ENCODE results near the gene NPSR1. TPM values are rescaled to one million over a fixed set of nuclear protein-coding genes. Genes with fewer than 3 reads are reported as not detected.
A peak's percentile ranks its signal among the peaks of the same experiment; 100 is the strongest.

Gene NPSR1
- polyA plus RNA-seq, 1 of the 3 experiments (the other 2 are of a cell fraction): not detected

DNA sequence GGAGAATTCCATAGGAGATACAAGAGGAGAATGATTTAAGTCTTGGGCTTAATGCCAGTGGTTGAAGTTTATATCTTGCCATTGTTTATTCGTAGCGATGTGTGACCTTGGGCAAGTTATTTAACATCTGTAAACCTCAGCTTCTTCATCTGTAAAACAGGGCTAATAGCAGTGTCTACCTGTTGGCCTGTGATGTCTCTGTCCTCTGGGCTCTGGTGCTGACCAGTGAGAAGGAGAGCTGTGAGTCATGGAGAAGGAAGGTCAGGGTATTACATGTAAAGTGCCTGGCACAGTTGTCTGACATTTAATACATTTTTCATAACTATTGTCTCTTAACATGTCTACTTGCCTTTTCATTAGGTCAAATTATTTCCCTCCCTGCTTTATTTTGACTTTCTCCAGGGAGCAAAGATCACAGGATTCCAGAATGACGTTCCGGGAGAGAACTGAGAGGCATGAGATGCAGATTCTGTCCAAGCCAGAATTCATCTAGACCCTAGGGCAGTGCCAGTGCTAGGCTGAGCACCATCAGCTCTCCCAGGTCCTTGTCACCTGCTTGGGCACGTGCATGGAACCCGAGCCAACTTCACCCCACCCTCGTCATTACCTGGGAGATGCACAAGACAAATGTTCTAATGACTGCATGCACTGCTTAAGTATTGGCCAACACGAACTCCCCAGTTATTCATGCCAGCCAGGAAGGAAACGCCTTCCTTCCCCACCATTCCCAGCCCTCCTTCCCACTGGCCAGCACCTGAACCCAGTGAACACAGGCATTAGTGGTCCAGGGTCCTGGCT is 191.3 kb downstream of the NPSR1 start:
- Histone ChIP-seq H4K20me1 (ENCODE audit: insufficient read depth) (no peaks in the 10 kb centered on the region), H3K4me1 (ENCODE audit: control insufficient read depth in 1 of 2, insufficient read depth in 2 of 2, low read depth in 1 of 2, low read length in 1 of 2) (no peaks in the 10 kb centered on the region; a peak in 1 of 4 replicates), H3K79me2 (ENCODE audit: insufficient read depth) (no peaks in the 10 kb centered on the region), H3F3A (replicated peaks; ENCODE audit: insufficient read depth) (no peaks in the 10 kb centered on the region), H3K36me3 (replicated peaks in 1 of 2; ENCODE audit: control insufficient read depth in 1 of 2, insufficient read depth in 2 of 2, low read length in 1 of 2) (no peaks in the 10 kb centered on the region), H3K27ac (ENCODE audit: low read depth in 2 of 2, low read length in 1 of 2) (no peak overlapping the region), H2AFZ (ENCODE audit: low read depth) (no peak overlapping the region), H3K4me3 (ENCODE audit: low read depth in 2 of 2, low read length in 1 of 2) (no peak overlapping the region), H3K9ac (no peak overlapping the region), H3K9me3 (no peaks in the 10 kb centered on the region), H3K27me3 (ENCODE audit: insufficient read depth) (no peaks in the 10 kb centered on the region), H3K4me2 (no peak overlapping the region), H3K9me2 (no peaks in the 10 kb centered on the region)
- TF ChIP-seq RFX5 (IDR thresholded peaks at IDR 0.05; ENCODE audit: low read length) (no peak), CHD2 (IDR thresholded peaks at IDR 0.05; ENCODE audit: low read length, partially characterized antibody) (no peak), RAD21 (IDR thresholded peaks at IDR 0.05; ENCODE audit: low read length) (no peak), EZH2phosphoT487 (IDR thresholded peaks at IDR 0.05; ENCODE audit: borderline replicate concordance, low read depth) (no peak), FOSL2 (IDR thresholded peaks at IDR 0.05; ENCODE audit: borderline replicate concordance, low read depth) (0 out of 2 replicates have a peak, but pooled peaks have one; percentile 10), FOXJ3 (CRISPR knock-in tag; IDR thresholded peaks at IDR 0.05) (no peak)
- TF ChIP-seq, protein P1, sequence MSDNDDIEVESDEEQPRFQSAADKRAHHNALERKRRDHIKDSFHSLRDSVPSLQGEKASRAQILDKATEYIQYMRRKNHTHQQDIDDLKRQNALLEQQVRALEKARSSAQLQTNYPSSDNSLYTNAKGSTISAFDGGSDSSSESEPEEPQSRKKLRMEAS (IDR thresholded peaks at IDR 0.05; ENCODE audit: low read depth): no peak
- TF ChIP-seq, protein P2, sequence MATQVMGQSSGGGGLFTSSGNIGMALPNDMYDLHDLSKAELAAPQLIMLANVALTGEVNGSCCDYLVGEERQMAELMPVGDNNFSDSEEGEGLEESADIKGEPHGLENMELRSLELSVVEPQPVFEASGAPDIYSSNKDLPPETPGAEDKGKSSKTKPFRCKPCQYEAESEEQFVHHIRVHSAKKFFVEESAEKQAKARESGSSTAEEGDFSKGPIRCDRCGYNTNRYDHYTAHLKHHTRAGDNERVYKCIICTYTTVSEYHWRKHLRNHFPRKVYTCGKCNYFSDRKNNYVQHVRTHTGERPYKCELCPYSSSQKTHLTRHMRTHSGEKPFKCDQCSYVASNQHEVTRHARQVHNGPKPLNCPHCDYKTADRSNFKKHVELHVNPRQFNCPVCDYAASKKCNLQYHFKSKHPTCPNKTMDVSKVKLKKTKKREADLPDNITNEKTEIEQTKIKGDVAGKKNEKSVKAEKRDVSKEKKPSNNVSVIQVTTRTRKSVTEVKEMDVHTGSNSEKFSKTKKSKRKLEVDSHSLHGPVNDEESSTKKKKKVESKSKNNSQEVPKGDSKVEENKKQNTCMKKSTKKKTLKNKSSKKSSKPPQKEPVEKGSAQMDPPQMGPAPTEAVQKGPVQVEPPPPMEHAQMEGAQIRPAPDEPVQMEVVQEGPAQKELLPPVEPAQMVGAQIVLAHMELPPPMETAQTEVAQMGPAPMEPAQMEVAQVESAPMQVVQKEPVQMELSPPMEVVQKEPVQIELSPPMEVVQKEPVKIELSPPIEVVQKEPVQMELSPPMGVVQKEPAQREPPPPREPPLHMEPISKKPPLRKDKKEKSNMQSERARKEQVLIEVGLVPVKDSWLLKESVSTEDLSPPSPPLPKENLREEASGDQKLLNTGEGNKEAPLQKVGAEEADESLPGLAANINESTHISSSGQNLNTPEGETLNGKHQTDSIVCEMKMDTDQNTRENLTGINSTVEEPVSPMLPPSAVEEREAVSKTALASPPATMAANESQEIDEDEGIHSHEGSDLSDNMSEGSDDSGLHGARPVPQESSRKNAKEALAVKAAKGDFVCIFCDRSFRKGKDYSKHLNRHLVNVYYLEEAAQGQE (IDR thresholded peaks at IDR 0.05; ENCODE audit: low read depth, low read length): peak; percentile 95
- DNase-seq: no peak
- 30% methylated on average over 9 of the region's 9 CpGs for WGBS (ENCODE audit: low lambda C conversion rate)
- ChIA-PET POLR2A (no interaction called here), CTCF (interaction anchor here (0.7 to 1.5 kb wide), 2 partner anchors 26 to 67 kb away, joined by 3 to 4 read pairs; no protein-coding TSS in a partner anchor)

DNA sequence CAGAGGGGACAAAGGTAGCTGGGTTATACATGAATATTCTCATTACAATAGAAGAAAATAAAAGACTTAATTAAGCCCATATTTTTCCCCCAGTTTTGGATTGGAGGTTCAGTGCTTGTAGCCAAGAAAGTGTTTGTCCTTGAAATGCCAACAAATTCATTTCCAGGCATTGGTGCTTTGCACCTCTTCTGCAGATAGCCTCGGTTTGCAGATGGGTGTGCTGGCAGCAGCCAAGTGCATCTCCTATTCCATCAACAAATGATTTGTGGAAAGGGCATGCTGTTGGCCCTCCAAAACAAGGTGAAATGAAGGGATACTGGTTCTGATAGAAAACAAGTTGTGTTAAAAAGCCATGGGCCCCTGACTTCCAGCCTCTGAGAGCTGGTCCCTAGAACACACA is 192.0 kb downstream of the NPSR1 start:
- Histone ChIP-seq H3K36me3 (replicated peaks in 1 of 2; ENCODE audit: control insufficient read depth in 1 of 2, insufficient read depth in 2 of 2, low read length in 1 of 2) (no peaks in the 10 kb centered on the region), H3K4me1 (ENCODE audit: control insufficient read depth in 1 of 2, insufficient read depth in 2 of 2, low read depth in 1 of 2, low read length in 1 of 2) (no peaks in the 10 kb centered on the region; a peak in 1 of 4 replicates), H3K79me2 (ENCODE audit: insufficient read depth) (no peaks in the 10 kb centered on the region), H2AFZ (ENCODE audit: low read depth) (no peak overlapping the region), H3K4me3 (ENCODE audit: low read depth in 2 of 2, low read length in 1 of 2) (no peak overlapping the region), H4K20me1 (ENCODE audit: insufficient read depth) (no peaks in the 10 kb centered on the region), H3K9me2 (no peaks in the 10 kb centered on the region), H3K27me3 (ENCODE audit: insufficient read depth) (no peaks in the 10 kb centered on the region), H3K9ac (no peak overlapping the region), H3K27ac (ENCODE audit: low read depth in 2 of 2, low read length in 1 of 2) (no peak overlapping the region), H3K9me3 (no peaks in the 10 kb centered on the region), H3K4me2 (no peak overlapping the region), H3F3A (replicated peaks; ENCODE audit: insufficient read depth) (no peaks in the 10 kb centered on the region)
- DNase-seq: no peak
- ChIA-PET CTCF (interaction anchor here (1.1 to 1.5 kb wide), 2 partner anchors 26 to 27 kb away, joined by 3 read pairs; no protein-coding TSS in a partner anchor), POLR2A (no interaction called here)
- TF ChIP-seq, protein P1 (IDR thresholded peaks at IDR 0.05; ENCODE audit: low read depth): no peak
- TF ChIP-seq RFX5 (IDR thresholded peaks at IDR 0.05; ENCODE audit: low read length) (no peak), MEF2A (IDR thresholded peaks at IDR 0.05; ENCODE audit: borderline replicate concordance, low read depth) (no peak), TAF1 (IDR thresholded peaks at IDR 0.05; ENCODE audit: borderline replicate concordance, low read depth, low read length) (no peak)
- TF ChIP-seq, protein P3, sequence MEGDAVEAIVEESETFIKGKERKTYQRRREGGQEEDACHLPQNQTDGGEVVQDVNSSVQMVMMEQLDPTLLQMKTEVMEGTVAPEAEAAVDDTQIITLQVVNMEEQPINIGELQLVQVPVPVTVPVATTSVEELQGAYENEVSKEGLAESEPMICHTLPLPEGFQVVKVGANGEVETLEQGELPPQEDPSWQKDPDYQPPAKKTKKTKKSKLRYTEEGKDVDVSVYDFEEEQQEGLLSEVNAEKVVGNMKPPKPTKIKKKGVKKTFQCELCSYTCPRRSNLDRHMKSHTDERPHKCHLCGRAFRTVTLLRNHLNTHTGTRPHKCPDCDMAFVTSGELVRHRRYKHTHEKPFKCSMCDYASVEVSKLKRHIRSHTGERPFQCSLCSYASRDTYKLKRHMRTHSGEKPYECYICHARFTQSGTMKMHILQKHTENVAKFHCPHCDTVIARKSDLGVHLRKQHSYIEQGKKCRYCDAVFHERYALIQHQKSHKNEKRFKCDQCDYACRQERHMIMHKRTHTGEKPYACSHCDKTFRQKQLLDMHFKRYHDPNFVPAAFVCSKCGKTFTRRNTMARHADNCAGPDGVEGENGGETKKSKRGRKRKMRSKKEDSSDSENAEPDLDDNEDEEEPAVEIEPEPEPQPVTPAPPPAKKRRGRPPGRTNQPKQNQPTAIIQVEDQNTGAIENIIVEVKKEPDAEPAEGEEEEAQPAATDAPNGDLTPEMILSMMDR (IDR thresholded peaks at IDR 0.05): no peak
- TF ChIP-seq, protein P4, sequence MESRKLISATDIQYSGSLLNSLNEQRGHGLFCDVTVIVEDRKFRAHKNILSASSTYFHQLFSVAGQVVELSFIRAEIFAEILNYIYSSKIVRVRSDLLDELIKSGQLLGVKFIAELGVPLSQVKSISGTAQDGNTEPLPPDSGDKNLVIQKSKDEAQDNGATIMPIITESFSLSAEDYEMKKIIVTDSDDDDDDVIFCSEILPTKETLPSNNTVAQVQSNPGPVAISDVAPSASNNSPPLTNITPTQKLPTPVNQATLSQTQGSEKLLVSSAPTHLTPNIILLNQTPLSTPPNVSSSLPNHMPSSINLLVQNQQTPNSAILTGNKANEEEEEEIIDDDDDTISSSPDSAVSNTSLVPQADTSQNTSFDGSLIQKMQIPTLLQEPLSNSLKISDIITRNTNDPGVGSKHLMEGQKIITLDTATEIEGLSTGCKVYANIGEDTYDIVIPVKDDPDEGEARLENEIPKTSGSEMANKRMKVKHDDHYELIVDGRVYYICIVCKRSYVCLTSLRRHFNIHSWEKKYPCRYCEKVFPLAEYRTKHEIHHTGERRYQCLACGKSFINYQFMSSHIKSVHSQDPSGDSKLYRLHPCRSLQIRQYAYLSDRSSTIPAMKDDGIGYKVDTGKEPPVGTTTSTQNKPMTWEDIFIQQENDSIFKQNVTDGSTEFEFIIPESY (IDR thresholded peaks at IDR 0.05; ENCODE audit: borderline replicate concordance, low read depth): no peak
- 35% methylated on average over 1 of the region's 1 CpG for WGBS (ENCODE audit: low lambda C conversion rate)

All from SK-N-SH (cell line).